Thoracic aorta (tissue), 2 donors: Measurements from ENCODE around the gene NANOS2. TPM values are rescaled to one million over a fixed set of nuclear protein-coding genes. Genes with fewer than 3 reads are reported as not detected.
A peak's percentile ranks its signal among the peaks of the same experiment; 100 is the strongest.

Experiments used
- ATAC-seq: fragments of 150-250 bp; one replicate; pipeline ENCODE4 v1.8.0; 2017; ENCODE audit warnings: low read depth; ENCODE audit not compliant: insufficient number of reproducible peaks, low FRiP score
- DNase-seq: peaks from one replicate; pipeline ENCODE4 v3.0.0-alpha.2; 2020; ENCODE audit warnings: low spot score
- H3K27ac ChIP-seq, 2 donors: fragments of 200-600 bp; sonication (generic); 1 replicate in 1 of 2; 2 replicates in 1 of 2; pipeline ENCODE4 v1.5.1; 2016; ENCODE audit warnings: mild to moderate bottlenecking in 2 of 2, moderate library complexity in 2 of 2
- H3K27me3 ChIP-seq: fragments of 200-600 bp; sonication (generic); replicated peaks from 2 replicates; pipeline ENCODE4 v1.6.0; 2016; ENCODE audit warnings: mild to moderate bottlenecking; ENCODE audit not compliant: insufficient read depth
- H3K36me3 ChIP-seq: fragments of 200-600 bp; sonication (generic); one replicate; pipeline ENCODE4 v1.5.1; 2016
- H3K4me1 ChIP-seq, 2 donors: fragments of 200-600 bp; sonication (generic); 1 replicate in 1 of 2; 2 replicates in 1 of 2; pipeline versions ENCODE4 v1.5.1 to v1.6.0; 2016; ENCODE audit warnings: low read depth in 2 of 2, mild to moderate bottlenecking in 1 of 2; ENCODE audit not compliant: control insufficient read depth in 1 of 2
- H3K4me3 ChIP-seq: fragments of 200-600 bp; sonication (generic); 2 replicates; pipeline ENCODE4 v1.5.1; 2016; ENCODE audit warnings: mild to moderate bottlenecking
- H3K9me3 ChIP-seq: fragments of 200-600 bp; sonication (generic); 2 replicates; pipeline ENCODE4 v1.5.1; 2016
- total RNA-seq, 2 donors: library from RNA; depleted of rRNA; stranded (reverse); fragments of >200 nt; gene quantifications; one replicate each; pipeline versions ENCODE4 v1.1.0 to v1.2.3, GENCODE V29; 2016
- TF ChIP-seq, protein P1 (sequence below): fragments of 200-600 bp; sonication (generic); IDR thresholded peaks from one replicate; pipeline ENCODE4 v1.5.1; 2019; ENCODE audit warnings: antibody characterized with exemption

The NANOS2 gene
- total RNA-seq, 2 donors from 2014 or later = not detected

DNA sequence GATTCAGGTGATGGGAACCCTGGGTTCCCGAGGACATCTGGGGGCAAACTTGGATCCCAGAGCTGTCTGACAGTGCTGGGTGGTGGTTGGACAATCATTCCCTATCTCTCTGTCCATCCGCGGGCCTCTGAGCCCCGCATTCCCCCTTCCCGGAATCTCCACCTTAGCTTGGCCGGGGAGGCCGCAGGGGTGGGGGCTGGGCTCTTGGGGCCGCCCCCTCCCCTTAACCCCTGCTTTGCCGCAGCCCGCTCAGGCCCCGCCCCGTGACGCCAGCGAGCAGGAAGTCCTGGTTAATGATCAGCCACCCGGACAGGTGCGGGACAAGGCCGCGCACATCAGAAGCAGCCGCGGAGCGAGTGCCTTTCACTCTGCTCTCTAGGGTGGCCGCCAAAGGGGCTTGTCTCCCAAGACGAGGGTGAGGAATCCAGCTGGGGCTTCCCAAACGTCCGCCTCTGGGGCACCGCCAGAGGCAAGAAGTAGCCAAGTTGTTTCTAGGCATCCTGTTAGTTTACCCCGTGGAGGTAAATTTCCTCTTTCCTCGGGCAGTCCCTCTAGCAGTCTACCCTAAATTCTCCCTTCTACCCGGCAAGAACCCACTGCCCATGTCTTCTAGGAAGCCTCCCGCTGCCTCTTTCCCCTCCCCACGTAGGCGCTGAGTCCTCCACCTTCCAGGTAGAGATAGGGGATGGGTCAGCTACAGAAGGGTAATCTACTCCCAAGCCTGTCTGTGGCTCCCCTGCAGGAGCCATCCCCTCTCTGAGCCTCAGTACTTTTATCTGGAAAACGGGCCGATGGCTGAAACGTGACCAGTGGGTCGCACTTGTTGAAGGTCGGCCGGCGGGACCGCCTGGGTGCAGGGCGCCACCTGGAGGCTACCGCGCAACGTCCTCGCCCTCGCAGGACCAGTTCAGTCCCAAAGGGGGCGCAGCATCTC is 31.7 kb downstream of the NANOS2 start:
- DNase-seq = no peak
- Histone ChIP-seq H3K9me3 (no peaks in the 10 kb centered on the region), H3K27ac (no peak overlapping the region), H3K36me3 (peaks cover 10% of the 10 kb centered on the region), H3K4me1 (peaks cover 27 to 37% of the 10 kb centered on the region in 2 donors), H3K27me3 (no peaks in the 10 kb centered on the region), H3K4me3 (peak overlapping the region; percentile 34)
- ATAC-seq = no peak
- TF ChIP-seq, protein P1, sequence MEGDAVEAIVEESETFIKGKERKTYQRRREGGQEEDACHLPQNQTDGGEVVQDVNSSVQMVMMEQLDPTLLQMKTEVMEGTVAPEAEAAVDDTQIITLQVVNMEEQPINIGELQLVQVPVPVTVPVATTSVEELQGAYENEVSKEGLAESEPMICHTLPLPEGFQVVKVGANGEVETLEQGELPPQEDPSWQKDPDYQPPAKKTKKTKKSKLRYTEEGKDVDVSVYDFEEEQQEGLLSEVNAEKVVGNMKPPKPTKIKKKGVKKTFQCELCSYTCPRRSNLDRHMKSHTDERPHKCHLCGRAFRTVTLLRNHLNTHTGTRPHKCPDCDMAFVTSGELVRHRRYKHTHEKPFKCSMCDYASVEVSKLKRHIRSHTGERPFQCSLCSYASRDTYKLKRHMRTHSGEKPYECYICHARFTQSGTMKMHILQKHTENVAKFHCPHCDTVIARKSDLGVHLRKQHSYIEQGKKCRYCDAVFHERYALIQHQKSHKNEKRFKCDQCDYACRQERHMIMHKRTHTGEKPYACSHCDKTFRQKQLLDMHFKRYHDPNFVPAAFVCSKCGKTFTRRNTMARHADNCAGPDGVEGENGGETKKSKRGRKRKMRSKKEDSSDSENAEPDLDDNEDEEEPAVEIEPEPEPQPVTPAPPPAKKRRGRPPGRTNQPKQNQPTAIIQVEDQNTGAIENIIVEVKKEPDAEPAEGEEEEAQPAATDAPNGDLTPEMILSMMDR = peak; percentile 82

DNA sequence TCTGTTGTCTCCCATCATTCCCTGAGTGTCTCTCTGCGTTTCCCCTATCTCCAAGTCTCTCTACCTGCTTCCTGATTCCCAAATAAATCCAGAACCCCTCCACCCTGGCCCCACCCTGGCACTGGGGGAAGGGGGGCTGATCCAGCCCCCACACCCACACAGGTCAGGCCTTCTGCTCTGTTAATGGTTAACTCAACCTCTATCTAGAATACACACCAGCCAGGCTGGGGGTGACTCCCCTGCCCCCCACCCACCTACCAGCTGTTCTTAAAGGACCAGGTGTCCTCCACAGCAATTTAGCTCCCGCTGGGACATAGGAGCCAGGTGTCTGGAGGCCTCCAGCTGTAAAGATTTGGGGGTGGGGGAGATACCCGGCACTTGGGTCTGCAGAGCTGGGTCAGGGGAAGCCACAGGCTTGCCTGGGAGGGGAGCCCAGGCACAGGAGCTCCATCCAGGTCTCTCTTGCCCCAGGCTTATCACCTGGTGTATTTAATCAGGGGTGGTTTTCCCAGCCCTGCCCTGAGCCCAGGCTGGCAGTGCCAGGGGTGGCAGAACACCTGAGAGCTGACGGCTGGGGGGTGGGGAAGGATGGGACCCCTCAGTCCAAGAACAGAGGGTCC is 32.6 kb downstream of the NANOS2 start:
- H3K27me3 ChIP-seq = no peaks in the 10 kb centered on the region
- H3K4me3 ChIP-seq = no peak overlapping the region
- H3K9me3 ChIP-seq = no peaks in the 10 kb centered on the region
- H3K36me3 ChIP-seq = peaks cover 10% of the 10 kb centered on the region
- no peak for ATAC-seq
- DNase-seq = no peak
- H3K4me1 ChIP-seq = peaks cover 28 to 33% of the 10 kb centered on the region in 2 donors
- H3K27ac ChIP-seq = no peak overlapping the region
- TF ChIP-seq, protein P1 = no peak

DNA sequence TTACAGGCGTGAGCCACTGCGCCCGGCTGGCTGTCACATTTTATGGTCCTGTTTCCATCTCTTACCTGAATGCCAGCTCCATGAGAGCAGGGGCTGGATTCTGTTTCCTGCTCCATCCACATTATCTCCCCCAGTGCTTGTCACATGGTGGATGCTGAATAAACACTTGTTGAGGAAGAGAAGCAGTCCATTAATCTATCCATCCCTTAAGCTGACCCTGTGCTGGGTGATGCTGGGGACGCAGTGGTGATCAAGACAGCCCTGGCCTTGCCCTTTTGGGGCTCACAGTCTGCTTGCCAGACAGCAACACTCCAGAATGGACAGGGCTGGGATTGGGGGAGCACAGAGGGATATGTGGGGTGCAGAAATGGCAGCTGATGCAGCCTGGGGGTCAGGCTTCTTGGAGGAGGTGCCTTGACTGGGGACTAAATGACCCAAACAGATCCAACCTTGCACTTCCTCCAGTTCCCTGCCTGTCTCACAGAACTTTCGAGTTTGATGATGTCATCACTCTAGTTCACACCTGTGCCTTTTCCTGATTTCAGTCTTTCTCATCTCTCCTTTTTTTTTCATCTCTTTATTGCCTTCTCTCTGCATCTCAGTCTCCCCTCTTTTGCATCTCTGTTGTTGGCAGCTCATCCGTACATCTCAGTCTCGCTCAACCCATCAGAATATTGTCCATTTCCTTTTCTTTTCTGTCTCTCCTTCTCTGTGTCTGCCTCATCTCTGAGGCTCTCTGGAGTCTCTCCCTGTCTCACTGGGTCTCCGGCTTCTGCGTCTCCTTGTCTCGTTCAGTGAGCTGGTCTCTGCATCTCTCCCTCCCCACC is 33.3 kb downstream of the NANOS2 start:
- Histone ChIP-seq H3K9me3 (no peaks in the 10 kb centered on the region), H3K27ac (no peak overlapping the region), H3K4me1 (peaks cover 32 to 39% of the 10 kb centered on the region in 2 donors), H3K27me3 (no peaks in the 10 kb centered on the region), H3K4me3 (no peak overlapping the region), H3K36me3 (peaks cover 10% of the 10 kb centered on the region)
- TF ChIP-seq, protein P1 = no peak
- DNase-seq = no peak
- ATAC-seq = no peak

DNA sequence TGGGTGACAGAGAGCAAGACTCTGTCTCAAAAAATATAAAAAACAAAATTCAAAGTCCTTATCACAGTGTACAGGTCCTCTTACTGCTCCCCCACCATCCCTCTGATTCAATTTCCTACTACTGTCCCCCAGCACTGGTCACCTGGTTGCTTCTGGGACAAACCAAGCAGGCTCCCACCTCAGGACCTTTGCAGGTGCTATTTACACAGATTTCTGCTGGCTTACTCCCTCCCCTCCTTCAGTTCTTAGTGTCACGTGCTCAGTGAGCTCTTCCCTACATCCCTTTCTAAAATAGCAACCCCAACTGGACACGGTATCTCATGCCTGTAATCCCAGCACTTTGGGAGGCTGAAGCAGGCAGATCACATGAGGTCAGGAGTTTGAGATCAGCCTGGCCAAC is 34.6 kb downstream of the NANOS2 start:
- Histone ChIP-seq H3K27me3 (no peaks in the 10 kb centered on the region), H3K4me1 (peaks cover 27 to 34% of the 10 kb centered on the region in 2 donors), H3K4me3 (no peak overlapping the region), H3K9me3 (no peaks in the 10 kb centered on the region), H3K36me3 (peaks cover 10% of the 10 kb centered on the region), H3K27ac (no peak overlapping the region)
- TF ChIP-seq, protein P1 = no peak
- DNase-seq = no peak
- ATAC-seq = no peak
